SJSA1 (cell line): ENCODE data around the gene ZNF618. TPM values are rescaled to one million over a fixed set of nuclear protein-coding genes. Genes with fewer than 3 reads are reported as not detected.

Experiments used
- DNase-seq, 2 experiments: peaks; one replicate each; pipeline ENCODE4 v3.0.0-alpha.2; 2015 to 2020; ENCODE audit warnings: low spot score in 2 of 2, low read depth in 1 of 2
- H3K27ac ChIP-seq: fragments of 250-450 bp; sonication (Bioruptor Pico); 2 replicates; pipeline ENCODE4 v1.5.1; 2020; ENCODE audit warnings: mild to moderate bottlenecking, moderate library complexity
- H3K27me3 ChIP-seq: fragments of 250-450 bp; sonication (Bioruptor Pico); replicated peaks from 2 replicates; pipeline ENCODE4 v1.5.1; 2020; ENCODE audit warnings: mild to moderate bottlenecking, moderate library complexity
- H3K36me3 ChIP-seq: fragments of 250-450 bp; sonication (Bioruptor Pico); 2 replicates; pipeline ENCODE4 v1.5.1; 2020; ENCODE audit warnings: mild to moderate bottlenecking
- H3K4me1 ChIP-seq: fragments of 250-450 bp; sonication (Bioruptor Pico); replicated peaks from 2 replicates; pipeline ENCODE4 v1.6.1; 2021; ENCODE audit warnings: mild to moderate bottlenecking
- H3K4me3 ChIP-seq: fragments of 250-450 bp; sonication (Bioruptor Pico); 2 replicates; pipeline ENCODE4 v1.5.1; 2020; ENCODE audit warnings: mild to moderate bottlenecking
- H3K9me3 ChIP-seq: fragments of 250-450 bp; sonication (Bioruptor Pico); replicated peaks from 2 replicates; pipeline ENCODE4 v1.5.1; 2020; ENCODE audit warnings: mild to moderate bottlenecking
- total RNA-seq: library from RNA; depleted of rRNA; stranded (reverse); fragments of >200 nt; shearing (Covaris generic); gene quantifications from 2 replicates; pipeline ENCODE4 v1.2.3, GENCODE V29; 2014

ZNF618 gene
- total RNA-seq, 1 experiment from 2014 or later = 4.7 TPM

DNA sequence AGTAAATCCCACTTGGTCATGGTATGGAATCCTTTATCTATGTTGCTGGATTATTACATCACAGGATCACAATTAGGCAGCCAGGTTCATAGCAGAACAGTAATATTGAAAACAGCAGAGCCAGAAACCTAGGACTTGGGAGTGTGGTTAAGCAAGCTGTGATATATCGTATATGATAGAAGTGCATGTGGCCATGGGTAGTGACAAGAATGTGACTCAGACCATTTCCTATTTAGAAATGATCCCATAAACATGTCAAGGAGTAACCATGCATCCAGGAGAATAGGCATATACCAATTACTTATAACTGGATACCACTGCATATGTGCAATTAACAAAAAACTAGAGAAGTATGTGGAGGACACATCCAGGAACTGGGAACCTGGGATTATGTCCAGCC, 170.8 kb downstream of the ZNF618 start:
- DNase-seq = no peak
- no peak overlapping the region for H3K4me3 ChIP-seq

DNA sequence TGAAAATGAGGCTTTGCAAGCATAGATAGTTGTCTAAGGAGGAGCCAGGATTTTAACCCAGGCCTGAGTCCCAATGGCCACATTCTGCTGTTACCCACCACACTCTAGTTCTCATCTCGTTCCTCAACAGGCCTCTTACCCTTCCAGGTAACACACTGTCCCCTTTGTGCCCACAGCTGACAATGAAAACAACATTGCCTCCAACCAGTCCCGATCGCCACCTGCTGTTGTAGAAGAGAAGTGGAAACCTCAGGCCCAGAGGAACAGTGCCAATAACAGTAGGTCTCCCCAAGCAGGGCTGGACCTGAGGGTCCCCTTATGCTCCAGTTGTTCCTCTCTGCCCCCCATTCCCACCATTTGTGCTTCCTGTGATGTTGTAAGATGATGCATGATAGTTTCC, 171.6 kb downstream of the ZNF618 start:
- H3K4me3 ChIP-seq = no peak overlapping the region

More for the DNA sequence above, 170.8 kb downstream of the ZNF618 start:
- H3K9me3 ChIP-seq = no peaks in the 10 kb centered on the region
- no peaks in the 10 kb centered on the region for H3K4me1 ChIP-seq
- H3K27ac ChIP-seq = no peak overlapping the region
- peaks cover 36% of the 10 kb centered on the region for H3K36me3 ChIP-seq
- H3K27me3 ChIP-seq = no peaks in the 10 kb centered on the region

DNA sequence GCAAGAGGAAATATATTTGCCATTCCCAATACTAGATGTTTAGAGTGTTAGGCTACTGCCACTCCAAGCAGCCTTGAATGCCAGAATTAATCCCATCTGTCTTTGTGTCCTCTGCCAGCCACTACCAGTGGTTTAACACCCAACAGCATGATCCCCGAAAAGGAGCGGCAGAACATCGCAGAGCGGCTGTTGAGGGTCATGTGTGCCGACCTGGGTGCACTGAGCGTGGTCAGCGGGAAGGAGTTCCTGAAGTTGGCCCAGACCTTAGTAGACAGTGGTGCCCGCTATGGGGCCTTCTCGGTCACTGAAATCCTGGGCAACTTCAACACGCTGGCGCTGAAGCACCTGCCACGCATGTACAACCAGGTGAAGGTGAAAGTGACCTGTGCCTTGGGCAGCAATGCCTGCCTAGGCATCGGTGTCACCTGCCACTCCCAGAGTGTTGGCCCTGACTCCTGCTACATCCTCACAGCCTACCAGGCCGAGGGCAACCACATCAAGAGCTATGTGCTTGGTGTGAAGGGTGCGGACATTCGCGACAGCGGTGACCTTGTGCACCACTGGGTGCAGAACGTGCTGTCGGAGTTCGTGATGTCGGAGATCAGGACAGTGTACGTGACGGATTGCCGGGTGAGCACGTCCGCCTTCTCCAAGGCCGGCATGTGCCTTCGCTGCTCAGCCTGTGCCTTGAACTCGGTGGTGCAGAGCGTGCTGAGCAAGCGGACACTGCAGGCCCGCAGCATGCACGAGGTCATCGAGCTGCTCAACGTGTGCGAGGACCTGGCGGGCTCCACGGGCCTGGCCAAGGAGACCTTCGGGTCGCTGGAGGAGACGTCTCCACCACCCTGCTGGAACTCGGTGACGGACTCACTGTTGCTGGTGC, 172.7 kb downstream of the ZNF618 start:
- Histone ChIP-seq H3K9me3 (no peaks in the 10 kb centered on the region), H3K36me3 (peaks cover 36% of the 10 kb centered on the region), H3K4me3 (no peak overlapping the region), H3K27ac (no peak overlapping the region), H3K4me1 (no peaks in the 10 kb centered on the region), H3K27me3 (no peaks in the 10 kb centered on the region)
- DNase-seq = peak in 1 of 2 experiments; percentile 30

More for the DNA sequence above, 171.6 kb downstream of the ZNF618 start:
- DNase-seq = peak in 1 of 2 experiments; percentile 38
- Histone ChIP-seq H3K27ac (no peak overlapping the region), H3K4me1 (no peaks in the 10 kb centered on the region), H3K36me3 (peaks cover 36% of the 10 kb centered on the region), H3K27me3 (no peaks in the 10 kb centered on the region), H3K9me3 (no peaks in the 10 kb centered on the region)

DNA sequence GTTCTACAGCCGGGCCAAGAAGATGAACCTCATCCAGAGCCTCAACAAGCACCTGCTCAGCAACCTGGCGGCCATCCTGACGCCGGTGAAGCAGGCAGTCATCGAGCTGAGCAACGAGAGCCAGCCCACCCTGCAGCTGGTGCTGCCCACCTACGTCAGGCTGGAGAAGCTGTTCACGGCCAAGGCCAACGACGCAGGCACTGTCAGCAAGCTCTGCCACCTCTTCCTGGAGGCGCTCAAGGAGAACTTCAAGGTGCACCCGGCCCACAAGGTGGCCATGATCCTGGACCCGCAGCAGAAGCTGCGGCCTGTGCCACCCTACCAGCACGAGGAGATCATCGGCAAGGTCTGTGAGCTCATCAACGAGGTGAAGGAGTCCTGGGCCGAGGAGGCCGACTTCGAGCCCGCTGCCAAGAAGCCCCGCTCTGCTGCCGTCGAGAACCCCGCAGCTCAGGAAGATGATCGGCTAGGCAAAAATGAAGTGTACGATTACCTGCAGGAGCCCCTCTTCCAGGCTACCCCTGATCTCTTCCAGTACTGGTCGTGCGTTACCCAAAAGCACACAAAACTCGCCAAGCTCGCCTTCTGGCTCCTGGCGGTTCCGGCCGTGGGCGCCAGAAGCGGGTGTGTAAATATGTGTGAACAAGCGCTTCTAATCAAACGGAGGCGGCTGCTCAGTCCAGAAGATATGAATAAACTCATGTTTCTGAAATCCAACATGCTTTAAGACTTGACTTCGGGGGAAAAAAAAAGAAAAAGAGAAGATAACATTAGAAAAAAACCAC, 173.5 kb downstream of the ZNF618 start:
- Histone ChIP-seq H3K9me3 (no peaks in the 10 kb centered on the region), H3K27ac (no peak overlapping the region), H3K4me3 (no peak overlapping the region), H3K27me3 (no peaks in the 10 kb centered on the region), H3K4me1 (no peaks in the 10 kb centered on the region), H3K36me3 (peaks cover 36% of the 10 kb centered on the region)
- peak in 1 of 2 experiments; percentile 28 for DNase-seq

DNA sequence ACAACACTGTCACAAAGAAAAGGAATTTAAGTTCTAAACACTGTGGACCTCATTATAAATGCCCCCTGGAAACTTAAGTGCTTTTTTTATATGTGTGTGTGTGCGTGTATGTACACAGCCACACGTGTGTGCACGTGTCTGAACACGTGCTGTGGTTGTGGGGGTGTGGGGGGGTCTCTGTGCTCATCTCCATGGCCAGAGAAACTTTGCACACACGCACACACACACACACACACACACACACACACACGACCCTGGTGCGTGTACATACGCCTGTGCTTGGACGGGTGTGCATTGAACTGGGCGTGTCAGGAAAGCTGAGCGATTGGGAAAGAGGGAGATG, 174.1 kb downstream of the ZNF618 start:
- DNase-seq = peak in 1 of 2 experiments; percentile 10
- Histone ChIP-seq H3K27ac (no peak overlapping the region), H3K9me3 (no peaks in the 10 kb centered on the region), H3K27me3 (no peaks in the 10 kb centered on the region), H3K36me3 (peaks cover 34% of the 10 kb centered on the region), H3K4me3 (no peak overlapping the region), H3K4me1 (no peaks in the 10 kb centered on the region)

DNA sequence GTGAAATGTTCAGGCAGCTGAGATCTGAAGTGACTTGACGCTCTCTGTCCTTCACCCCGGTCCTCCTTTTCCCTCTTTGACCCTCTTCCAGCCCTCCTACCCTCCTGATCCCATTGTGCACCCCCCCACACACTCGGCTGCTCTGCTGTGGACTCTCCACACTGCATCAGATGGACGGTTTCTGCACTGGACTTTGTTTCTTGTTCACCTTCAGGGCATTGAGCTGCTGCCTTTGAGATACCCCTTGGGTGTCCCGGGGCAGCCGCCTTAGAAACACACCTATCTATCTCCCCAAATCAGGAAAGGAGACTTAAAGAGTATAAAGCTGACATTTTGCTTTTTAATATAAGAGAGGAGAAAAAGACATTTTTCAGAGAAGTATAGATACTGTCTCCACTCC, 174.5 kb downstream of the ZNF618 start:
- H3K36me3 ChIP-seq = peaks cover 33% of the 10 kb centered on the region
- H3K27ac ChIP-seq = no peak overlapping the region
- no peaks in the 10 kb centered on the region for H3K9me3 ChIP-seq
- peak in 1 of 2 experiments; percentile 12 for DNase-seq
- no peaks in the 10 kb centered on the region for H3K4me1 ChIP-seq
- H3K27me3 ChIP-seq = no peaks in the 10 kb centered on the region
- H3K4me3 ChIP-seq = no peak overlapping the region

DNA sequence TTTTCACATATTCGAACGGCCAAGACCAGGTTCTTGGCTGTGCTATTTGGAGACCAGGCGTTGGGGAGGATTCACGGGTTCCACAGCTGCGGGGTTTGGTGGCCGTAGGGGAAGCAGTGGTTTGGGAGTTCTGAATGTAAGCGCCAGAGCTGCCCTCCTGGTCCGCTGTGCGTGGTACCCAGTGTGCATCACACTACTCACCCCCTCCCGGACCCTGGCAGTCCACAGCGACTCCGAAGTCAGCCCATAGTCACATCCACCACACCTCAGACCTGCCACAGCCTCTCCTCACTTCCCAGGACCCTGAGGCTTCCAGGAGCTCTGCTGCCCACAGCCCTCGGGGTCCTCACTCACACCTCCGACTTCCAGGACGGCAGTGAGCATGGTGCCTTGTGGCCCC, 175.2 kb downstream of the ZNF618 start:
- no peak overlapping the region for H3K27ac ChIP-seq
- no peaks in the 10 kb centered on the region for H3K4me1 ChIP-seq
- no peak overlapping the region for H3K4me3 ChIP-seq
- H3K36me3 ChIP-seq = peaks cover 33% of the 10 kb centered on the region
- no peaks in the 10 kb centered on the region for H3K9me3 ChIP-seq
- peak in 1 of 2 experiments; percentile 22 for DNase-seq
- H3K27me3 ChIP-seq = no peaks in the 10 kb centered on the region

DNA sequence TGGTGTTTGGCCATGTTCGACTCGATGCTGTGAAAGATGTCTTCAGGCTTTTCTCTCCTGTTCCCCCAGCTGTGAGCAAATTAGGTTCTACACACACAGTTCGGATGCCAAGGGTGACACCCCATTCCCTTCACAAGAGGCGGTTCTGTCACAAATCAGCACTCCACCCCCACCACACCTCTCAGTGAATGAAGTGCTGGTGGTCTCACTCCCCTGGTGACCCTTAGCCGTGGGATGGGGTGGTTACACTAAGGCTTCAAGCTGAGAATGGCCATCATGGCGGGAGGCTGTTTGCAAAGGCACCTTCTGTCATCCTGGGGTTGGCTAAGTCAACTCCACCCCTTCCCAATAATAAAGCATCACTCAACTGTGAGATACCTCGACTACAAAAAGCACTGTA, 175.6 kb downstream of the ZNF618 start:
- Histone ChIP-seq H3K4me3 (no peak overlapping the region), H3K4me1 (no peaks in the 10 kb centered on the region), H3K9me3 (no peaks in the 10 kb centered on the region), H3K27ac (no peak overlapping the region), H3K27me3 (no peaks in the 10 kb centered on the region), H3K36me3 (peaks cover 33% of the 10 kb centered on the region)
- peak in 1 of 2 experiments; percentile 16 for DNase-seq

DNA sequence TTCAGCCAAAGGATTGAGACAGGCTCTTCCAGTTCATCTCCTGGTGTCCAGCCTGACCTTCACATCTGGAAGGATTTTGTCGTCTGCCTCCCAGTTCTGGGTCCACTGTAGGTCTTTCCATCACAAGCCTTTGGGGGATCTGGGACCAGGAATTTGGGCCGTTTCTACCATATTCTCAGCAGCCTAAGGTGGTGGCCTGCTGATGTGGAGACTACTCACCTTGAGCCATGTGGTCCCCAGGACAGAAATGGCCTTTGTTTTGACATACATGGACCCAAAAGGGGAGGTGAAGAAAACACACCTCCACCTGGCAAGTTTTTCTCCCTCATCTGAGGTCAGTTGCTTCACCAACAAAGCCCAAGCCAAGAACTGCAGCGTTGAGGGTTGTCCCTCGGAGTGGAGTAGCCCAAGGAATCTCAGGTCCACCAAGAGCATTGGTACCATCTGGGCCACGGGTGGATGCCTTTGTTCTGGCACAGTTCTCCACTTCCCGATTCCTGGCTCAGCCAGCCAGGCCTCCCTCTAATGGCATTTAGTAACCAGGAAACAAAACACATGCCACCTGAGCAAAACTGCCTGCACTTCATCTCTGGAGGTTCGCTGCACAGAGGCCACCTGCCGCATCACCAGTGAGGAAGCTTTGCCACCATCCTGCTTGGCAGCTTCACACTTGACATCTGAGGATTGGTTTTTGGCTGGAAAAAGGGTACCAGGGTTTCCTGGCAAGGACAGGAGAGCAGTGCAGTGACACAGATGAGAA, 177.3 kb downstream of the ZNF618 start:
- no peak overlapping the region for H3K27ac ChIP-seq
- H3K9me3 ChIP-seq = no peaks in the 10 kb centered on the region
- H3K4me1 ChIP-seq = no peaks in the 10 kb centered on the region
- H3K27me3 ChIP-seq = no peaks in the 10 kb centered on the region
- DNase-seq = peak in 1 of 2 experiments; percentile 9
- no peak overlapping the region for H3K4me3 ChIP-seq
- peaks cover 25% of the 10 kb centered on the region for H3K36me3 ChIP-seq

DNA sequence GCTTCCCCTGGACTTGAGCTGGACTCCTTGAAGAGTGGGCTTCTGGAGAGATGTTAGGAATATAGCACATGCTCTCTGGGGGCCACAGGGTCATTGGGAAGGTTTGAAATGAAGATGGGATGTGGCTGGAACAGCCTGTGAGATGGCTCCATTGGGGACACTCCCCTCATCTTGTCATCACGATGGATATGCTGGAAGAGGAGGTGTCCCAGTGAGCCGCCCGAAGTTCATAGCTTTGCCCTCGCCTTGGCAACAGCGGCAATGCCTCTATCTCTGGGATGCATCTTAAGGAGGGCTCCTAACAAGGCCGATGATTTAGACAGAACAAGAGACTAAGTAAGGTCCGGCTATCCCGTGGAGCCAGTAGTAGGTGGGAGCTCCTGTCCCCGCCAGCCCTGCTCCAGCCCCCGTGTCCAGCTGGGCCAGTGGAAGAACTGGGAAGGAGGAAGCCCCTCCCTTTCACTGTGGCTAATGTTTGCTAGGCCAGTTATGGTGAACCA, 178.1 kb downstream of the ZNF618 start:
- DNase-seq = peak in 1 of 2 experiments; percentile 23
- H3K4me3 ChIP-seq = no peak overlapping the region
- H3K36me3 ChIP-seq = peaks cover 17% of the 10 kb centered on the region
- no peaks in the 10 kb centered on the region for H3K27me3 ChIP-seq
- H3K27ac ChIP-seq = no peak overlapping the region
- no peaks in the 10 kb centered on the region for H3K4me1 ChIP-seq
- H3K9me3 ChIP-seq = no peaks in the 10 kb centered on the region

DNA sequence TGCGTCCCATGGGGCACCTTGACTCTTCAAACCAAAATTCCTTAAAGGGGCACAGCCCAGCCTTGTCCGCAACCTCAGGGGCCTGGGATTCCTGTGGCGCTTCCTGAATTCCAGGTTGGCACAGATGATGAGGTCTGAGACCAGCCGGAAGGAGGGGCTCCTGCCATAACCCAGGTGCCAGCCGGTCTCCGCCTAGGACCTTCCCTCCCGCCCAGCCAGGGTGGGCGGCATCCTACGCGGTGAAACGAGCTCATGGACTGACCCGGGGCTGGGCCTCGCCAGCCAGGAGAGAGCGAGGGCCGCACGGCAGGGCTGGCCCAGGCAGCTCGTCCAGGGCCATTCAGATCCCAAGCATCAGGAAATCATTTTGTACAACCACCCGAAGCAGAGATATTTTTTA, 179.0 kb downstream of the ZNF618 start:
- Histone ChIP-seq H3K4me1 (no peaks in the 10 kb centered on the region), H3K27me3 (no peaks in the 10 kb centered on the region), H3K9me3 (no peaks in the 10 kb centered on the region), H3K4me3 (no peak overlapping the region), H3K36me3 (peaks cover 9% of the 10 kb centered on the region; the same call in 1 of the 2 replicates), H3K27ac (no peak overlapping the region)
- peak in 1 of 2 experiments; percentile 24 for DNase-seq

DNA sequence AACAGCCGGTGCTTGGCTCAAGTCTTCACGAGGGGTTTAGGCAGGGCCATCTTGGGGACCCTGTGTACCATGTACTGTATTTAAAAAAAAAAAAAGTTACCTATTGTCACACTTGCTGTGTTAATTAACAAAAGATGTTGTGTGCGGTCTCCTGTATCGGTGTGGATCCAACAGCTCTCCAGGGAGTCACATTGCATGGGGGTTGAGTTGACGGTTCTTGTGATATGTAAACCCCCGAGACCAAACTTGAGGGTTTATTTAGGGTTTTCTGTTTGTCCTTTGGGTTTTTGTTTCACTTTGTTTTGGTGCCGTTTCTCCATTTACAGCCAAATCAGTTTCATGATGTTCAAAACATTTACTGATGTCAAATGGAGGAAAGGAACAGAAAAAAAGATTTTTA, 179.8 kb downstream of the ZNF618 start:
- H3K9me3 ChIP-seq = no peaks in the 10 kb centered on the region
- H3K36me3 ChIP-seq = peaks cover 4% of the 10 kb centered on the region; the same call in 1 of the 2 replicates
- H3K4me3 ChIP-seq = no peak overlapping the region
- H3K4me1 ChIP-seq = no peaks in the 10 kb centered on the region
- no peaks in the 10 kb centered on the region for H3K27me3 ChIP-seq
- peak in 1 of 2 experiments; percentile 16 for DNase-seq
- H3K27ac ChIP-seq = no peak overlapping the region

DNA sequence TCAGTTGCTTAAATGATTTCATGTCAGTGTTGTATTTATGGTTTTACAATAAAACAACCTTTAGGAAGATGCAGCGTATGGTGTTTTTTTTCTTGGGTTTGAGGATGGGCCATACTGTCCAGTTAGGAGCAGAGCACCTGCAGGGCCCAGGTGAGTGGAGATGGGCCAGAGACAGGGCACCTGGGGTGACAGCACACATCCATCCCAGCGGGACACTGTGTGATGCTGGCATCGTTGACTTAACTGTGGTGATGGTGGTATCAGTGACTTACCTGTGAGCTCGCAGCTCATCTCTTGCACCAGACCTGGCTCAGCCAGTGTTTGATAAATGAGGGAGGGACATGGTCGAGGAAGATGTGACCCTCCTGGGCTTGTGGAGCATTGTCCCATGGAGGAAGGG, 180.4 kb downstream of the ZNF618 start:
- Histone ChIP-seq H3K27me3 (no peaks in the 10 kb centered on the region), H3K4me3 (no peak overlapping the region), H3K36me3 (no peaks in the 10 kb centered on the region), H3K4me1 (no peaks in the 10 kb centered on the region), H3K9me3 (no peaks in the 10 kb centered on the region), H3K27ac (no peak overlapping the region)
- DNase-seq = peak in 1 of 2 experiments; percentile 16
